ENCODE results near the gene ECT2L.

- no peak for TF ChIP-seq CTCF (conservative IDR thresholded peaks at IDR 0.05 in 1 of 2, IDR thresholded peaks at IDR 0.05 in 1 of 2; ENCODE audit: low read depth in 1 of 2, low read length in 2 of 2)
- no peak for TF ChIP-seq EZH2 (IDR thresholded peaks at IDR 0.05; ENCODE audit: low read length, missing control alignments)
Measured at GRCh38 chr6:138830248-138830647, 34.4 kb downstream of the ECT2L start.
